ENCODE data around the gene UQCC5.

UQCC5 gene

GRCh38 chr3:52539010-52539653 is 2.7 kb downstream of the UQCC5 start:
- Histone ChIP-seq H3K27me3 (peaks cover 24% of the 10 kb centered on the region), H3K4me1 (ENCODE audit: control insufficient read depth in 1 of 2, insufficient read depth in 1 of 2, low read depth in 1 of 2, low read length in 1 of 2) (peaks cover 27 to 36% of the 10 kb centered on the region in 2 experiments), H3K9me3 (no peaks in the 10 kb centered on the region), H3K4me3 (ENCODE audit: low read depth in 1 of 2, low read length in 1 of 2) (no peak overlapping the region), H3K36me3 (peaks cover 6% of the 10 kb centered on the region), H3K27ac (no peak overlapping the region)
- no peak for TF ChIP-seq CTCF (IDR thresholded peaks at IDR 0.05)

- Histone ChIP-seq H3K9me3 (no peaks in the 10 kb centered on the region), H3K36me3 (peaks cover 17% of the 10 kb centered on the region), H3K4me3 (ENCODE audit: low read depth in 1 of 2, low read length in 1 of 2) (no peak overlapping the region), H3K27ac (no peak overlapping the region), H3K4me1 (ENCODE audit: control insufficient read depth in 1 of 2, insufficient read depth in 1 of 2, low read depth in 1 of 2, low read length in 1 of 2) (peaks cover 26 to 34% of the 10 kb centered on the region in 2 experiments), H3K27me3 (peaks cover 5% of the 10 kb centered on the region)
- TF ChIP-seq CTCF (IDR thresholded peaks at IDR 0.05), result no peak
Measured at GRCh38 chr3:52541050-52541449, 4.6 kb downstream of the UQCC5 start.

- H3K36me3 ChIP-seq, result peaks cover 56% of the 10 kb centered on the region
Measured at GRCh38 chr3:52544937-52545336, 8.5 kb downstream of the UQCC5 start.

GRCh38 chr3:52546111-52546901 is 9.9 kb downstream of the UQCC5 start:
- no peak for TF ChIP-seq CTCF (IDR thresholded peaks at IDR 0.05)
- Histone ChIP-seq H3K9me3 (no peaks in the 10 kb centered on the region), H3K36me3 (peaks cover 70% of the 10 kb centered on the region), H3K4me3 (ENCODE audit: low read depth in 1 of 2, low read length in 1 of 2) (no peak overlapping the region), H3K4me1 (ENCODE audit: control insufficient read depth in 1 of 2, insufficient read depth in 1 of 2, low read depth in 1 of 2, low read length in 1 of 2) (no peaks in the 10 kb centered on the region), H3K27ac (no peak overlapping the region), H3K27me3 (no peaks in the 10 kb centered on the region)

More at GRCh38 chr3:52544937-52545336, 8.5 kb downstream of the UQCC5 start:
- Histone ChIP-seq H3K27me3 (no peaks in the 10 kb centered on the region), H3K4me1 (ENCODE audit: control insufficient read depth in 1 of 2, insufficient read depth in 1 of 2, low read depth in 1 of 2, low read length in 1 of 2) (no peaks in the 10 kb centered on the region), H3K9me3 (no peaks in the 10 kb centered on the region), H3K27ac (no peak overlapping the region), H3K4me3 (ENCODE audit: low read depth in 1 of 2, low read length in 1 of 2) (no peak overlapping the region)
- TF ChIP-seq CTCF (IDR thresholded peaks at IDR 0.05), result no peak

- H3K27me3 ChIP-seq, result no peaks in the 10 kb centered on the region
- no peak overlapping the region for H3K4me3 ChIP-seq (ENCODE audit: low read depth in 1 of 2, low read length in 1 of 2)
- H3K27ac ChIP-seq, result no peak overlapping the region
- H3K9me3 ChIP-seq, result no peaks in the 10 kb centered on the region
- no peaks in the 10 kb centered on the region for H3K4me1 ChIP-seq (ENCODE audit: control insufficient read depth in 1 of 2, insufficient read depth in 1 of 2, low read depth in 1 of 2, low read length in 1 of 2)
- peaks cover 78% of the 10 kb centered on the region for H3K36me3 ChIP-seq
- no peak for TF ChIP-seq CTCF (IDR thresholded peaks at IDR 0.05)
Measured at GRCh38 chr3:52547143-52547542, 10.7 kb downstream of the UQCC5 start.
